ENCODE results near the gene DIP2A. TPM values are rescaled to one million over a fixed set of nuclear protein-coding genes. Genes with fewer than 3 reads are reported as not detected.
A peak's percentile ranks its signal among the peaks of the same experiment; 100 is the strongest.

Gene DIP2A
- polyA plus RNA-seq, 3 donors = 4.6 to 55.4 (median 6.1) TPM

GRCh38 chr21:46545363-46545762, 86.7 kb downstream of the DIP2A start:
- Histone ChIP-seq H3K4me3 (replicated peaks in 1 of 3; ENCODE audit: low read depth in 2 of 3, low read length in 3 of 3) (no peak overlapping the region), H3K4me2 (replicated peaks; ENCODE audit: extremely low read depth, low read length, poor library complexity, severe bottlenecking) (no peak overlapping the region), H3K27me3 (ENCODE audit: control insufficient read depth in 2 of 2, insufficient read depth in 2 of 2, low read length in 2 of 2) (no peaks in the 10 kb centered on the region), H3K36me3 (replicated peaks in 1 of 2; ENCODE audit: control insufficient read depth in 1 of 2, insufficient read depth in 2 of 2, low read length in 2 of 2) (peaks cover 58 to 80% of the 10 kb centered on the region in 2 donors), H3K4me1 (ENCODE audit: control insufficient read depth in 1 of 2, insufficient read depth in 2 of 2, low read length in 2 of 2) (peaks cover 4 to 6% of the 10 kb centered on the region in 2 donors), H2AFZ (ENCODE audit: insufficient read depth, low read depth, low read length, poor library complexity, severe bottlenecking) (no peak overlapping the region), H4K20me1 (ENCODE audit: insufficient read depth, low read length) (no peaks in the 10 kb centered on the region), H3K9ac (ENCODE audit: insufficient read depth, low read length, poor library complexity, severe bottlenecking) (no peak overlapping the region), H3K9me3 (replicated peaks in 1 of 2; ENCODE audit: control insufficient read depth in 1 of 2, insufficient read depth in 1 of 2, low read length in 2 of 2) (no peaks in the 10 kb centered on the region), H3K79me2 (ENCODE audit: insufficient read depth, low read length) (no peaks in the 10 kb centered on the region), H3K27ac (ENCODE audit: low read depth in 1 of 2, low read length in 2 of 2) (no peak overlapping the region)
- Mint-ChIP-seq H3K27me3 (ENCODE audit: low read depth in 3 of 3) (peaks cover 0 to 2% (median 0%) of the 10 kb centered on the region in 3 donors), H3K27ac (peak overlapping the region in 1 of 7 donors; percentile 46), H3K9me3 (peaks cover 0 to 6% (median 0%) of the 10 kb centered on the region in 7 donors), H3K36me3 (peaks cover 68 to 86% of the 10 kb centered on the region in 2 donors), H3K4me1 (peaks cover 7% of the 10 kb centered on the region), H3K4me3 (no peak overlapping the region)
- no peak for DNase-seq
- intact Hi-C loops (cut with micrococcal nuclease) = no loop called here
- TF ChIP-seq, protein P1, sequence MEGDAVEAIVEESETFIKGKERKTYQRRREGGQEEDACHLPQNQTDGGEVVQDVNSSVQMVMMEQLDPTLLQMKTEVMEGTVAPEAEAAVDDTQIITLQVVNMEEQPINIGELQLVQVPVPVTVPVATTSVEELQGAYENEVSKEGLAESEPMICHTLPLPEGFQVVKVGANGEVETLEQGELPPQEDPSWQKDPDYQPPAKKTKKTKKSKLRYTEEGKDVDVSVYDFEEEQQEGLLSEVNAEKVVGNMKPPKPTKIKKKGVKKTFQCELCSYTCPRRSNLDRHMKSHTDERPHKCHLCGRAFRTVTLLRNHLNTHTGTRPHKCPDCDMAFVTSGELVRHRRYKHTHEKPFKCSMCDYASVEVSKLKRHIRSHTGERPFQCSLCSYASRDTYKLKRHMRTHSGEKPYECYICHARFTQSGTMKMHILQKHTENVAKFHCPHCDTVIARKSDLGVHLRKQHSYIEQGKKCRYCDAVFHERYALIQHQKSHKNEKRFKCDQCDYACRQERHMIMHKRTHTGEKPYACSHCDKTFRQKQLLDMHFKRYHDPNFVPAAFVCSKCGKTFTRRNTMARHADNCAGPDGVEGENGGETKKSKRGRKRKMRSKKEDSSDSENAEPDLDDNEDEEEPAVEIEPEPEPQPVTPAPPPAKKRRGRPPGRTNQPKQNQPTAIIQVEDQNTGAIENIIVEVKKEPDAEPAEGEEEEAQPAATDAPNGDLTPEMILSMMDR (IDR thresholded peaks at IDR 0.05) = no peak
- WGBS (ENCODE audit: insufficient coverage) = 96% methylated on average over 5 of the region's 5 CpGs

DNA sequence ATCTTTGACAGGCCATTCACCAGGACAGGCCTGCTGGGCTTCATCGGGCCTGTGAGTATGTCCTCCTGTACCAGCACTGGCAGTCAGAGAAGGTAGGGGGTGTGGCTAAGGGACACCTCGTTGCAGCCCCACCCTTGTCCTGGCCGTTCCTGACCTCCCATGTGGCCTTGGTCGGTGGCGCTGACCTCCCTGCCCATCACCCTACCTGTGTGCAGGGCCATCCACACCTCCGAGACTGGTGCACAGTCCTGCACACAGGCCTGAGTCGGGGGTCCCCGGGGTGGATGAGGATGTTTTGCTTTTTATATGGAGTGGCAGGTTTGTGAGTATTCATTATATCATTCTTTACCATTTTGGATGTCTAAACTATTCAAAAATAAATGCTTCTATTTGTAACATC, 87.2 kb downstream of the DIP2A start:
- no peaks in the 10 kb centered on the region for H3K79me2 ChIP-seq (ENCODE audit: insufficient read depth, low read length)
- TF ChIP-seq, protein P1 (IDR thresholded peaks at IDR 0.05) = no peak
- H3K4me1 ChIP-seq (ENCODE audit: control insufficient read depth in 1 of 2, insufficient read depth in 2 of 2, low read length in 2 of 2) = peaks cover 9 to 12% of the 10 kb centered on the region in 2 donors
- H3K9ac ChIP-seq (ENCODE audit: insufficient read depth, low read length, poor library complexity, severe bottlenecking) = no peak overlapping the region
- Mint-ChIP-seq H3K9me3 (peaks cover 0 to 6% (median 0%) of the 10 kb centered on the region in 7 donors), H3K27ac (peak overlapping the region in 1 of 7 donors; percentile 43), H3K36me3 (peaks cover 67 to 80% of the 10 kb centered on the region in 2 donors), H3K27me3 (ENCODE audit: low read depth in 3 of 3) (peaks cover 0 to 2% (median 0%) of the 10 kb centered on the region in 3 donors), H3K4me1 (peaks cover 12% of the 10 kb centered on the region), H3K4me3 (no peak overlapping the region)
- intact Hi-C loops (cut with micrococcal nuclease) = no loop called here
- no peak overlapping the region for H3K4me2 ChIP-seq (replicated peaks; ENCODE audit: extremely low read depth, low read length, poor library complexity, severe bottlenecking)
- no peaks in the 10 kb centered on the region for H4K20me1 ChIP-seq (ENCODE audit: insufficient read depth, low read length)
- 100% methylated on average over 1 of the region's 8 CpGs for WGBS (ENCODE audit: insufficient coverage)
- H3K4me3 ChIP-seq (replicated peaks in 1 of 3; ENCODE audit: low read depth in 2 of 3, low read length in 3 of 3) = no peak overlapping the region
- DNase-seq = no peak
- H2AFZ ChIP-seq (ENCODE audit: insufficient read depth, low read depth, low read length, poor library complexity, severe bottlenecking) = no peak overlapping the region
- no peaks in the 10 kb centered on the region for H3K27me3 ChIP-seq (ENCODE audit: control insufficient read depth in 2 of 2, insufficient read depth in 2 of 2, low read length in 2 of 2)
- no peak overlapping the region for H3K27ac ChIP-seq (ENCODE audit: low read depth in 1 of 2, low read length in 2 of 2)
- H3K36me3 ChIP-seq (replicated peaks in 1 of 2; ENCODE audit: control insufficient read depth in 1 of 2, insufficient read depth in 2 of 2, low read length in 2 of 2) = peaks cover 58 to 74% of the 10 kb centered on the region in 2 donors
- no peaks in the 10 kb centered on the region for H3K9me3 ChIP-seq (replicated peaks in 1 of 2; ENCODE audit: control insufficient read depth in 1 of 2, insufficient read depth in 1 of 2, low read length in 2 of 2)
